HepG2 (cell line): Measurements from ENCODE around the gene ZNF213. TPM values are rescaled to one million over a fixed set of nuclear protein-coding genes. Genes with fewer than 3 reads are reported as not detected.

Experiments
- polyA plus RNA-seq, 8 experiments: library from polyadenylated mRNA; depleted of rRNA in 3 of 8; stranded (reverse) in 7 of 8; unstranded in 1 of 8; fragments of >200 nt; fragmentation: Illumina TruSeq in 4 of 8; extraction: Trizol in 4 of 8; gene quantifications; 2 replicates each; pipeline versions ENCODE4 v1.2.1 to v1.2.3, GENCODE V29; 2011 to 2016; ENCODE audit warnings: low read depth in 4 of 8, missing spikeins in 1 of 8, mixed read lengths in 1 of 8; ENCODE audit not compliant: insufficient read depth in 1 of 8
- small RNA-seq, 3 experiments: library from RNA; depleted of rRNA; stranded (forward); fragments of <200 nt; gene quantifications; one replicate each; pipeline ENCODE3, GENCODE V24; 2012; ENCODE audit warnings: low read depth in 2 of 3, low replicate concordance in 1 of 3; ENCODE audit not compliant: insufficient read length in 3 of 3, insufficient read depth in 2 of 3
- total RNA-seq, 5 experiments: library from RNA; depleted of rRNA; stranded (reverse); fragments of >200 nt; fragmentation: Illumina TruSeq; extraction: Trizol; gene quantifications; 2 replicates each; pipeline ENCODE4 v1.2.3, GENCODE V29; 2016; ENCODE audit warnings: low read depth in 1 of 5

Gene ZNF213
- total and polyA plus RNA-seq, 2 of the 13 experiments (the other 11 are each of a cell fraction or from before 2014, with no cell fraction given) = 0.59 to 0.97 TPM

Small RNAs within 50 kb of the gene (small RNA-seq; reads per million reads assigned to genes)
- 0 to 9.7 (median 0.20) reads per million in 3 experiments for gene RNU1-22P

Other genes starting within 250 kb of the ZNF213 start
- 9.9 and 12.4 TPM in 2 replicates for gene FLYWCH1, start 223.1 kb upstream of the ZNF213 start, total RNA-seq (2016; rRNA removed; fragmentation: Illumina TruSeq; extraction: Trizol)
- 7.3 and 11.3 TPM in 2 replicates for gene FLYWCH1, start 223.1 kb upstream of the ZNF213 start, polyA plus RNA-seq (2011; rRNA removed)
- 0.51 and 1.2 TPM in 2 replicates for gene KREMEN2, start 170.8 kb upstream of the ZNF213 start, total RNA-seq (2016; rRNA removed; fragmentation: Illumina TruSeq; extraction: Trizol)
- gene KREMEN2, start 170.8 kb upstream of the ZNF213 start, polyA plus RNA-seq (2011; rRNA removed) = 0.48 and 1.0 TPM in 2 replicates
- 15.6 and 24.8 TPM in 2 replicates for gene PAQR4, start 165.7 kb upstream of the ZNF213 start, total RNA-seq (2016; rRNA removed; fragmentation: Illumina TruSeq; extraction: Trizol)
- 15.9 and 17.4 TPM in 2 replicates for gene PAQR4, start 165.7 kb upstream of the ZNF213 start, polyA plus RNA-seq (2011; rRNA removed)
- gene PKMYT1, start 154.6 kb upstream of the ZNF213 start, total RNA-seq (2016; rRNA removed; fragmentation: Illumina TruSeq; extraction: Trizol) = 8.4 and 27.8 TPM in 2 replicates
- gene PKMYT1, start 154.6 kb upstream of the ZNF213 start, polyA plus RNA-seq (2011; rRNA removed) = 6.6 and 7.0 TPM in 2 replicates
- 0.08 and 0.15 TPM in 2 replicates for gene CLDN9, start 122.1 kb upstream of the ZNF213 start, total RNA-seq (2016; rRNA removed; fragmentation: Illumina TruSeq; extraction: Trizol)
- 0.26 and 0.48 TPM in 2 replicates for gene CLDN9, start 122.1 kb upstream of the ZNF213 start, polyA plus RNA-seq (2011; rRNA removed)
- 2.7 and 7.6 TPM in 2 replicates for gene CLDN6, start 116.8 kb upstream of the ZNF213 start, total RNA-seq (2016; rRNA removed; fragmentation: Illumina TruSeq; extraction: Trizol)
- gene CLDN6, start 116.8 kb upstream of the ZNF213 start, polyA plus RNA-seq (2011; rRNA removed) = 5.9 and 10.1 TPM in 2 replicates
- 36.5 and 66.0 TPM in 2 replicates for gene TNFRSF12A, start 114.7 kb upstream of the ZNF213 start, total RNA-seq (2016; rRNA removed; fragmentation: Illumina TruSeq; extraction: Trizol)
- gene TNFRSF12A, start 114.7 kb upstream of the ZNF213 start, polyA plus RNA-seq (2011; rRNA removed) = 61.9 and 118 TPM in 2 replicates
- 8.3 and 16.1 TPM in 2 replicates for gene HCFC1R1, start 111.1 kb upstream of the ZNF213 start, total RNA-seq (2016; rRNA removed; fragmentation: Illumina TruSeq; extraction: Trizol)
- 13.8 and 18.3 TPM in 2 replicates for gene HCFC1R1, start 111.1 kb upstream of the ZNF213 start, polyA plus RNA-seq (2011; rRNA removed)
- gene THOC6, start 111.0 kb upstream of the ZNF213 start, total RNA-seq (2016; rRNA removed; fragmentation: Illumina TruSeq; extraction: Trizol) = 37.0 TPM in 2 replicates
- 32.1 and 33.5 TPM in 2 replicates for gene THOC6, start 111.0 kb upstream of the ZNF213 start, polyA plus RNA-seq (2011; rRNA removed)
- not detected in 2 replicates for gene BICDL2, start 98.1 kb upstream of the ZNF213 start, total RNA-seq (2016; rRNA removed; fragmentation: Illumina TruSeq; extraction: Trizol)
- gene BICDL2, start 98.1 kb upstream of the ZNF213 start, polyA plus RNA-seq (2011; rRNA removed) = 0.12 and 0.18 TPM in 2 replicates
- 0.04 TPM in 1 of 2 replicates, not detected in the other for gene MMP25, start 88.5 kb upstream of the ZNF213 start, total RNA-seq (2016; rRNA removed; fragmentation: Illumina TruSeq; extraction: Trizol)
- gene MMP25, start 88.5 kb upstream of the ZNF213 start, polyA plus RNA-seq (2011; rRNA removed) = 0.07 and 0.08 TPM in 2 replicates
- gene IL32, start 69.4 kb upstream of the ZNF213 start, total RNA-seq (2016; rRNA removed; fragmentation: Illumina TruSeq; extraction: Trizol) = 115 and 127 TPM in 2 replicates
- 165 and 258 TPM in 2 replicates for gene IL32, start 69.4 kb upstream of the ZNF213 start, polyA plus RNA-seq (2011; rRNA removed)
- gene ZSCAN10, start 35.7 kb upstream of the ZNF213 start, total RNA-seq (2016; rRNA removed; fragmentation: Illumina TruSeq; extraction: Trizol) = not detected in 2 replicates
- gene ZSCAN10, start 35.7 kb upstream of the ZNF213 start, polyA plus RNA-seq (2011; rRNA removed) = not detected in 2 replicates
- 6.7 and 10.2 TPM in 2 replicates for gene ZNF205, start 22.4 kb upstream of the ZNF213 start, total RNA-seq (2016; rRNA removed; fragmentation: Illumina TruSeq; extraction: Trizol)
- gene ZNF205, start 22.4 kb upstream of the ZNF213 start, polyA plus RNA-seq (2011; rRNA removed) = 5.8 and 6.5 TPM in 2 replicates
- gene OR1F1, start 53.2 kb downstream of the ZNF213 start, total RNA-seq (2016; rRNA removed; fragmentation: Illumina TruSeq; extraction: Trizol) = not detected in 2 replicates
- 0.90 and 0.97 TPM in 2 replicates for gene OR1F1, start 53.2 kb downstream of the ZNF213 start, polyA plus RNA-seq (2011; rRNA removed)
- gene ZNF200, start 100.1 kb downstream of the ZNF213 start, total RNA-seq (2016; rRNA removed; fragmentation: Illumina TruSeq; extraction: Trizol) = 16.5 and 18.0 TPM in 2 replicates
- gene ZNF200, start 100.1 kb downstream of the ZNF213 start, polyA plus RNA-seq (2011; rRNA removed) = 3.5 and 4.0 TPM in 2 replicates
- gene MEFV, start 121.6 kb downstream of the ZNF213 start, total RNA-seq (2016; rRNA removed; fragmentation: Illumina TruSeq; extraction: Trizol) = 0.11 TPM in 1 of 2 replicates, not detected in the other
- gene MEFV, start 121.6 kb downstream of the ZNF213 start, polyA plus RNA-seq (2011; rRNA removed) = 0.07 and 0.22 TPM in 2 replicates
- gene ZNF263, start 148.5 kb downstream of the ZNF213 start, total RNA-seq (2016; rRNA removed; fragmentation: Illumina TruSeq; extraction: Trizol) = 40.3 and 41.2 TPM in 2 replicates
- 10.2 and 14.7 TPM in 2 replicates for gene ZNF263, start 148.5 kb downstream of the ZNF213 start, polyA plus RNA-seq (2011; rRNA removed)
- gene TIGD7, start 170.4 kb downstream of the ZNF213 start, total RNA-seq (2016; rRNA removed; fragmentation: Illumina TruSeq; extraction: Trizol) = not detected in 2 replicates
- not detected in 2 replicates for gene TIGD7, start 170.4 kb downstream of the ZNF213 start, polyA plus RNA-seq (2011; rRNA removed)
- 1.3 and 2.1 TPM in 2 replicates for gene ZNF75A, start 170.5 kb downstream of the ZNF213 start, total RNA-seq (2016; rRNA removed; fragmentation: Illumina TruSeq; extraction: Trizol)
- gene ZNF75A, start 170.5 kb downstream of the ZNF213 start, polyA plus RNA-seq (2011; rRNA removed) = 1.4 and 2.0 TPM in 2 replicates
- not detected in 2 replicates for gene OR2C1, start 220.9 kb downstream of the ZNF213 start, total RNA-seq (2016; rRNA removed; fragmentation: Illumina TruSeq; extraction: Trizol)
- gene OR2C1, start 220.9 kb downstream of the ZNF213 start, polyA plus RNA-seq (2011; rRNA removed) = not detected in 2 replicates